ENCODE data around the gene EGR4. TPM values are rescaled to one million over a fixed set of nuclear protein-coding genes. Genes with fewer than 3 reads are reported as not detected.

EGR4 gene
- total RNA-seq, 6 experiments from 2014 or later: not detected

DNA sequence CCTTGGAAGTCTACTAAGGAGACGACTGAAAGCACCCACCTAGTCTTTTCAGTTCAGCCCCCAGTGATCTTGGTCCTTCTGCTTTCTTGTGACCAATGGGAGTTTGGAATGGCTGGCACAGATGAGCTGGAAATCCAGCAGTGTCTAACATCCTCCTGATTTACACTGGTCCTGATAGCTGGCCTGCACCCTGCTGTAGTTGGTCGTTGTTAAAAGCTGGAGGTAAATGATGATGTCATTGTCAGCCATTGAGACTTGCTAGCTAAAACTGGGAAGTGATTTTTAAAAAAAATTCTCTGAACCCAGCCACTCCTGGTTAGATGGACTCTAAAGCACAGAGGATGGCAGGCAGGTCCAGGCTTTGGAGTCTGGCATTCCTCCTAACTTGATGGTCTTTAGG lies 39.9 kb downstream of the EGR4 start:
- intact Hi-C loops (cut with DNase I): no loop called here

DNA sequence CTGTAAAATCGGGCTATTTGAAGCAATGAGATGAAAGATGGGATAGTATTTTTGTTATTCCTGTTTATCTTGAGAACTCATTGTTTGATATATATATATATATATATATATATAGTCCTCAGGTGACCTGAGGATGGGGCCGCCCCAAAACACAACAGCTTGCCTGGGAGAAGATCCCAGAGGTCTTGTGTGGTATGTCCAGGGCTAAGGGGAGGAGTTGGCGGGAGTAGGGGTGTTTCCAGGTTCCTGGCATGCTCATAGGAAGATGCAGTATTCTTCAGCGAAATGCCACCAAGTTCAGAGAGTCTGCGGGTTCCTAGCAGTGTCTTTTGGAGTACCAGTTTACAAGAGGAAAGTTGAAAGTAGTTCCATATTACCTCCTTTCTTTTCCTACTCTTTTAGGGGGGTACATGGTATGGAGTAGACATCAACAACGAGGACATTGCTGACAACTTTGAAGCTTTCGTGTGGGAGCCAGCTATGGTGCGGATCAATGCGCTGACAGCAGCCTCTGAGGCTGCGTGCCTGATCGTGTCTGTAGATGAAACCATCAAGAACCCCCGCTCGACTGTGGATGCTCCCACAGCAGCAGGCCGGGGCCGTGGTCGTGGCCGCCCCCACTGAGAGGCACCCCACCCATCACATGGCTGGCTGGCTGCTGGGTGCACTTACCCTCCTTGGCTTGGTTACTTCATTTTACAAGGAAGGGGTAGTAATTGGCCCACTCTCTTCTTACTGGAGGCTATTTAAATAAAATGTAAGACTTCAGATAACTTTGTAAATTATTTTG lies 40.9 kb downstream of the EGR4 start:
- intact Hi-C loops (cut with DNase I): no loop called here
- no peaks in the 10 kb centered on the region for H3K4me1 ChIP-seq
- TF ChIP-seq POLR2A (IDR thresholded peaks at IDR 0.05): no peak
- TF ChIP-seq, protein P1, sequence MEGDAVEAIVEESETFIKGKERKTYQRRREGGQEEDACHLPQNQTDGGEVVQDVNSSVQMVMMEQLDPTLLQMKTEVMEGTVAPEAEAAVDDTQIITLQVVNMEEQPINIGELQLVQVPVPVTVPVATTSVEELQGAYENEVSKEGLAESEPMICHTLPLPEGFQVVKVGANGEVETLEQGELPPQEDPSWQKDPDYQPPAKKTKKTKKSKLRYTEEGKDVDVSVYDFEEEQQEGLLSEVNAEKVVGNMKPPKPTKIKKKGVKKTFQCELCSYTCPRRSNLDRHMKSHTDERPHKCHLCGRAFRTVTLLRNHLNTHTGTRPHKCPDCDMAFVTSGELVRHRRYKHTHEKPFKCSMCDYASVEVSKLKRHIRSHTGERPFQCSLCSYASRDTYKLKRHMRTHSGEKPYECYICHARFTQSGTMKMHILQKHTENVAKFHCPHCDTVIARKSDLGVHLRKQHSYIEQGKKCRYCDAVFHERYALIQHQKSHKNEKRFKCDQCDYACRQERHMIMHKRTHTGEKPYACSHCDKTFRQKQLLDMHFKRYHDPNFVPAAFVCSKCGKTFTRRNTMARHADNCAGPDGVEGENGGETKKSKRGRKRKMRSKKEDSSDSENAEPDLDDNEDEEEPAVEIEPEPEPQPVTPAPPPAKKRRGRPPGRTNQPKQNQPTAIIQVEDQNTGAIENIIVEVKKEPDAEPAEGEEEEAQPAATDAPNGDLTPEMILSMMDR (IDR thresholded peaks at IDR 0.05): no peak
- no peak overlapping the region for H3K27ac ChIP-seq
- ATAC-seq (no peak), DNase-seq (no peak)
- no peak overlapping the region for H3K4me3 ChIP-seq
- H3K36me3 ChIP-seq: peaks cover 6 to 65% (median 41%) of the 10 kb centered on the region in 4 donors
- H3K9me3 ChIP-seq: no peaks in the 10 kb centered on the region
- 98% methylated on average over 4 of the region's 17 CpGs for WGBS (ENCODE audit: insufficient coverage, low coverage, low lambda C conversion rate, missing lambda C conversion rate)
- H3K27me3 ChIP-seq: no peaks in the 10 kb centered on the region

More for the DNA sequence above, 39.9 kb downstream of the EGR4 start:
- Histone ChIP-seq H3K4me3 (no peak overlapping the region), H3K27me3 (no peaks in the 10 kb centered on the region), H3K9me3 (no peaks in the 10 kb centered on the region), H3K27ac (no peak overlapping the region), H3K36me3 (peaks cover 6 to 57% (median 36%) of the 10 kb centered on the region in 4 donors), H3K4me1 (no peaks in the 10 kb centered on the region)
- ATAC-seq (no peak), DNase-seq (no peak)
- WGBS (ENCODE audit: insufficient coverage, low coverage, low lambda C conversion rate, missing lambda C conversion rate): 45% methylated on average over 2 of the region's 2 CpGs
- TF ChIP-seq, protein P1 (IDR thresholded peaks at IDR 0.05): no peak
- TF ChIP-seq POLR2A (IDR thresholded peaks at IDR 0.05): no peak

DNA sequence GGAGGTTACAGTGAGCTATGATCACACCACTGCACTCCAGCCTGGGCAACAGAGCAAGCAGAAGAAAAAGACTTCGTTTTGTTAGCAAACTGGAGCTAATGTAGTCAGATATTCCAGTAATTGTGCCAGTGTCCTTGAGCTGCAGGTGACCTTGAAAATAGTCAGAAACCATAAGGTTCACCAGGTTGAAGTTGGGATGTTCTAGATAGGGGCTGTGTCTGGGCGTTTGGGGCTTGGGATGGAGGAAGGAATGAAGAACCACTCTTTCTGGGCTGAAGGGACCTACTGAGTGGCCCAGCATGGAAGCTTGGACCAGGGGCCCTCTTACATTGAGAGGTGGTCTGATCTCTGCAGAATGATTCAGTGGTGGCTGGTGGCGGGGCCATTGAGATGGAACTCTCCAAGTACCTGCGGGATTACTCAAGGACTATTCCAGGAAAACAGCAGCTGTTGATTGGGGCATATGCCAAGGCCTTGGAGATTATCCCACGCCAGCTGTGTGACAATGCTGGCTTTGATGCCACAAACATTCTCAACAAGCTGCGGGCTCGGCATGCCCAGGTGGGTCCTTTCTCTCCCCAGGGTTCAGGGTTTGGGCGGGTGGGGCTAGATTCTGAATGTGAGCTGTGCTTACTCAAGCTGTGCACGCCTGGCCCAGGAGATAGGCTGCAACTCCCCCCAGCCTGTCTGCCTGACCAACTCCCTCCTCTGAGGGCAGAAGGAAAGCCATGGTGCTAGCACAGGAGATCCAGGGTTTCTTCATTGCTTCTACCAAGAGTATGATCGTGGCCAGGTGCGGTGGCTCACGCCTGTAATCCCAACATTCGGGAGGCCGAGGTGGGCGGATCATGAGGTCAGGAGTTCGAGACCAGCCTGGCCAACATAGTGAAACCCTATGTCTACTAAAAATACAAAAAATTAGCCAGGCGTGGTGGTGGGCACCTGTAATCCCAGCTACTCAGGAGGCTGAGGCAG lies 42.2 kb downstream of the EGR4 start:
- intact Hi-C loops (cut with DNase I): no loop called here
- Histone ChIP-seq H3K9me3 (no peaks in the 10 kb centered on the region), H3K27me3 (no peaks in the 10 kb centered on the region), H3K4me1 (no peaks in the 10 kb centered on the region), H3K36me3 (peaks cover 6 to 75% (median 51%) of the 10 kb centered on the region in 4 donors), H3K27ac (no peak overlapping the region), H3K4me3 (no peak overlapping the region)
- TF ChIP-seq, protein P1 (IDR thresholded peaks at IDR 0.05): no peak
- TF ChIP-seq POLR2A (IDR thresholded peaks at IDR 0.05): no peak
- WGBS (ENCODE audit: insufficient coverage, low coverage, low lambda C conversion rate, missing lambda C conversion rate): 87% methylated on average over 9 of the region's 17 CpGs
- DNase-seq: no peak
- no peak for ATAC-seq

DNA sequence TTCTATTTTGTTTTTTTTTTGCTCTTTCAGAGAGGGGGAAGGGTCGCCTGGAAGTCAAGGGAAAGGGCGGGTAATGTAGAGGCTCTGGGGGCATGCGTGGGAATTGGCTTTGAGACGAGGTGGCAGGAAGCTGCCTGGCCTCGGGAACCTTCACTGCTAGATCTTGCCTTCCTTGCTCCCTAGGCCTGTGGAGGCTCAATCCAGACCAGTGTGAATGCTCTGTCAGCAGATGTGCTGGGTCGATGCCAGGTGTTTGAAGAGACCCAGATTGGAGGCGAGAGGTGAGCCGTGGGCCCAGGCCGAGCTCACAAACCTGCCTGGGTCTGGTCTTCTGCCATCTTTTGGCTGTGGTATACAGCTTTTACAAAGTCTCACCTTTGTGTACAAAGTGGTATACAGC lies 43.7 kb downstream of the EGR4 start:
- Histone ChIP-seq H3K36me3 (peaks cover 8 to 90% (median 58%) of the 10 kb centered on the region in 4 donors), H3K9me3 (no peaks in the 10 kb centered on the region), H3K4me1 (no peaks in the 10 kb centered on the region), H3K4me3 (no peak overlapping the region), H3K27me3 (no peaks in the 10 kb centered on the region), H3K27ac (no peak overlapping the region)
- intact Hi-C loops (cut with DNase I): no loop called here
- TF ChIP-seq POLR2A (IDR thresholded peaks at IDR 0.05): no peak
- TF ChIP-seq, protein P1 (IDR thresholded peaks at IDR 0.05): no peak
- DNase-seq: no peak
- no peak for ATAC-seq
- 84% methylated on average over 5 of the region's 9 CpGs for WGBS (ENCODE audit: insufficient coverage, low coverage, low lambda C conversion rate, missing lambda C conversion rate)

Data from right lobe of liver (tissue), 6 donors.